ENCODE measurements around the gene PPP6R3.

PPP6R3 gene

DNA sequence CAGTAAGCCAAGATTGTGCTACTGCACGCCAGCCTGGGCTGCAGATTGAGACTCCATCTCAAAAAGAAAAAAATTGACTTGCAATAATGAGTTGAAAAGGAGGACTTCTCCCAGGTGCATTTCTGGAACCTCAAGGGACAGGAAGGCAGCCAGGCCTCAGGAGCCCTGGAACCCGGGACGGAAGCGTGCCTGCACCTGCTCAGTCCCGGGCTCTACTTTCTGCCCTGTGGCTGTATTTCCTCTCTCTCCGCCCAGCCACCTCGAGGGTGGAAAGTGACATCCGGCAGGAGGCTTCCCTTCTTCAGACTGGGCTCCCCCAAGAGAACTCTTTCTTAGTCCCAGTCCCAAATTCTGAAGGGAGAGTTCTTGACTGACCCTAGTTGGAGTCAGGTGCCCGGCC, 203.6 kb downstream of the PPP6R3 start:
- DNase-seq (ENCODE audit: low read depth in 2 of 3, low spot score in 2 of 3), result no peak

DNA sequence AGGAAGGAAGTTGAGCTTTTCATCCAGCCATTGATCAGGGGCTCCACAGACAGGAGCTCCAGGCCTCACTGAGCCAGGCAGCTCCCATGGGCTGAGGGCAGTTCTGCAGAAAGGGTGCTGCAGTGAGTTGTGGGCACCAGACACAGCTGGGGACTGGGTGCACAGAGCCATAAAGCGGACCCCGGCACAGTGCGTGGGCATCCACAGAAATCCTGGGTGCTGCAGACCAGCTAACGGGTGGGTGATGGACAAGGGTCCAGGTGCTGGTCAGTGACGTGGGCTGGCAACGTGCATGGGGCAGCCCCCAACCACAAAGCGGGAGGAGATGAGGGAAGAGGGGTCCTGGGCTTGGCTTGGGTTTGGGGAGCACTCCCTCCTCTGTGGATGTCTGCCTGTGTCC, 204.4 kb downstream of the PPP6R3 start:
- DNase-seq (ENCODE audit: low read depth in 2 of 3, low spot score in 2 of 3), result no peak

All from activated CD8-positive, alpha-beta memory T cell treated with anti-CD3 and anti-CD28 coated beads for 48 hours (primary cell).